Skeletal muscle satellite cell (primary cell): ENCODE results near the gene CASP1.
A peak's percentile ranks its signal among the peaks of the same experiment; 100 is the strongest.
"Not testable (repeated sequence)": the region's sequence is repeated elsewhere in the genome, so short reads cannot be mapped to it uniquely, and the experiment has no call there.

Experiments
- H3K27me3 ChIP-seq: 2 replicates; pipeline ENCODE4 v1.7.0; 2013; ENCODE audit warnings: low read length; ENCODE audit not compliant: control insufficient read depth, insufficient read depth
- H3K36me3 ChIP-seq: 2 replicates; pipeline ENCODE4 v1.7.0; 2013; ENCODE audit warnings: mild to moderate bottlenecking, control low read depth, low read length; ENCODE audit not compliant: insufficient read depth
- H3K4me1 ChIP-seq: 2 replicates; pipeline ENCODE4 v1.7.0; 2013; ENCODE audit warnings: low read length; ENCODE audit not compliant: control insufficient read depth, insufficient read depth
- H3K4me2 ChIP-seq: 2 replicates; pipeline ENCODE4 v1.7.0; 2013; ENCODE audit warnings: mild to moderate bottlenecking, low read length
- H3K4me3 ChIP-seq: 2 replicates; pipeline ENCODE4 v1.7.0; 2013; ENCODE audit warnings: low read length
- H3K9ac ChIP-seq: 2 replicates; pipeline ENCODE4 v1.7.0; 2013; ENCODE audit warnings: mild to moderate bottlenecking, low read depth, low read length, moderate library complexity
- H3K9me3 ChIP-seq: replicated peaks from 2 replicates; pipeline ENCODE4 v1.7.0; 2013; ENCODE audit warnings: mild to moderate bottlenecking, control low read depth, low read length

Gene CASP1

DNA sequence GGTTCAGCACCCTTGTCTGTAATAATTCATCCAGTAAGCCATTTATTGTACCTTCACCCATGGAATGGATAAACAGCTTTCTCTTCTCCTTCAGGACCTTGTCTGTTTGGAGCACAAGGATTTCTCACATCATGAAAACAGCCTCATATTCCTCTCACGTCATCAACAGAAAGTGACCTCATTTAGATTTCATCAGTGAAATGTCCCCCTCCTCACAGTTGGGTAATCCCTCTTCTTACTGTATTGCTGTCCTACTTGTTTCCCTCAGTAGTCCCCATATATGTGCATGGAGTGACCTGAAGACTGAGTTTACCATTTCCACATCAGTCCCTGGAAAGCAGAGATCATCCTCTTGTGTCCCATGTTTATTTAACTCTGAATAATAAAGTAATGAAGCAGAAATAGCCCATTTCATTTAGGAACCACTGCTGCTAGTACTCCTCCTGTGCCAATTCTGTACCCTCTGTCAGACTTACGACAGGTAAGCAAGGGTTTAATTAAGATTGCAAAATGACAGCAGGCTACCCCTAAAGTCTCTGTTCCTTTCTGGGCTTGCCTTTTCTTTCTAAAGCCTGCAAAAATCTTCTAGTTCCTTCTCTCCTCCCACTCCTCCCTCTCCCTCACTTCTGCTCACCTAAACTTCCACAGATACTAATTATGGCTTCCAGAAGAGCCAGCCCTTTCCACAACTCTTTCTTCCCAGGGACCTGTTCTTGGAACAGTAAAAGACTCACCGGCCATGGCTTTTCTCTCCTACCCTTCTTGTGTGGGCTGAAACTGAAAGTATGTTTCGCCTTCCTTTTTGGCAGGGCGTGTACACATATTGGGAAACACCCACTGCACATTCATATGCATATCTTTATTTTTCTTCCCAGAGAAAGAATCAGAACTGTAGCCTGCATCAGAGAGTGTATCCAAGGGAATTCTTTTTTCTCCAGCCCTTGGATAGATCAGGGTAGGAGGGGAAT is 9.9 kb upstream of the CASP1 start, which contains the start of gene CARD16:
Gene CARD16 (minus strand): TSS at position 779 of the 968 bp plus-strand sequence. CDS start 38 bp downstream, at position 741.
- peak within 1 kb of the TSS; percentile 32 for H3K9ac ChIP-seq
- peaks cover 17% of the 10 kb centered on the region for H3K4me1 ChIP-seq
- H3K4me3 ChIP-seq: peak within 1 kb of the TSS; percentile 46

GRCh38 chr11:105042178-105042577 is 7.2 kb upstream of the CASP1 start:
- no peaks in the 10 kb centered on the region for H3K36me3 ChIP-seq
- no peak overlapping the region for H3K9ac ChIP-seq
- no peaks in the 10 kb centered on the region for H3K9me3 ChIP-seq
- peaks cover 17% of the 10 kb centered on the region for H3K4me1 ChIP-seq
- H3K4me2 ChIP-seq: no peak overlapping the region
- no peak overlapping the region for H3K4me3 ChIP-seq
- H3K27me3 ChIP-seq: no peaks in the 10 kb centered on the region

More for the DNA sequence above, 9.9 kb upstream of the CASP1 start, which contains the start of gene CARD16:
- H3K4me2 ChIP-seq: peak within 1 kb of the TSS; percentile 71
- not testable (repeated sequence) for H3K36me3 ChIP-seq, H3K9me3 ChIP-seq, H3K27me3 ChIP-seq

DNA sequence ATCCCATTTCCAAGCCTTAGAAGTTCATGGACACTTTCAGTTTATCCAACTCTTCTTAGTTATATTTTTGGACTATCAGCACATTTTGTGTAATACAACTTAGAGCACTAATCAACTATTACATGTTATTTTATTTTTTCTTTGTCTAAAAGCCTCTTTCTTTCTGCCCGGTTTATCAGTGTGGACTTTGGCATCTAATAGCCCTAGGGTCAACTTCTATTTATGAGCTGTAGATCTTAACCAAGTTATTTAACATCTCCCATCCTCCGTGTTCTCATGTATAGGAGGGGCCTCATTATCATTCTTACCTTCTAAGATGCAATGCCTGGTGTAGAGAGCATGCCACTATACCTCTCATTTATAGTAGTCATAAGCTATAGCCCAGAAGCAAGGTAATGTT is 5.8 kb upstream of the CASP1 start:
- Histone ChIP-seq H3K9me3 (no peaks in the 10 kb centered on the region), H3K4me3 (no peak overlapping the region), H3K9ac (no peak overlapping the region), H3K4me1 (peaks cover 7% of the 10 kb centered on the region), H3K4me2 (no peak overlapping the region), H3K36me3 (no peaks in the 10 kb centered on the region), H3K27me3 (no peaks in the 10 kb centered on the region)

DNA sequence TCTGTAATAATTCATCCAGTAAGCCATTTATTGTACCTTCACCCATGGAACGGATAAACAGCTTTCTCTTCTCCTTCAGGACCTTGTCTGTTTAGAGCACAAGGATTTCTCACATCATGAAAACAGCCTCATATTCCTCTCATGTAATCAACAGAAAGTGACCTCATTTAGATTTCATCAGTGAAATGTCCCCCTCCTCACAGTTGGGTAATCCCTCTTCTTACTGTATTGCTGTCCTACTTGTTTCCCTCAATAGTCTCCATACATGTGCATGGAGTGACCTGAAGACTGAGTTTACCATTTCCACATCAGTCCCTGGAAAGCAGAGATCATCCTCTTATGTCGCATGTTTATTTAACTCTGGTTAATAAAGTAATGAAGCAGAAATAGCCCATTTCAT is 556 bp downstream of the CASP1 start:
- Histone ChIP-seq H3K4me2 (peak overlapping the region; percentile 66), H3K9ac (peak overlapping the region; percentile 20)
- not testable (repeated sequence) for H3K4me1 ChIP-seq, H3K36me3 ChIP-seq, H3K27me3 ChIP-seq, H3K9me3 ChIP-seq, H3K4me3 ChIP-seq

GRCh38 chr11:105033781-105034180 is 1.2 kb downstream of the CASP1 start:
- Histone ChIP-seq H3K4me2 (no peak overlapping the region), H3K36me3 (no peaks in the 10 kb centered on the region), H3K4me1 (peaks cover 3% of the 10 kb centered on the region), H3K27me3 (no peaks in the 10 kb centered on the region), H3K9me3 (no peaks in the 10 kb centered on the region), H3K4me3 (no peak overlapping the region), H3K9ac (no peak overlapping the region)

- peaks cover 3% of the 10 kb centered on the region for H3K4me1 ChIP-seq
- H3K4me3 ChIP-seq: no peak overlapping the region
- H3K9ac ChIP-seq: no peak overlapping the region
These were observed 1.6 kb downstream of the CASP1 start for GRCh38 chr11:105033343-105033742.

GRCh38 chr11:105032495-105032894 is 2.4 kb downstream of the CASP1 start:
- Histone ChIP-seq H3K9ac (no peak overlapping the region), H3K4me3 (no peak overlapping the region), H3K36me3 (no peaks in the 10 kb centered on the region), H3K27me3 (no peaks in the 10 kb centered on the region), H3K4me2 (no peak overlapping the region), H3K9me3 (no peaks in the 10 kb centered on the region), H3K4me1 (peaks cover 3% of the 10 kb centered on the region)

More at GRCh38 chr11:105033343-105033742, 1.6 kb downstream of the CASP1 start:
- Histone ChIP-seq H3K9me3 (no peaks in the 10 kb centered on the region), H3K36me3 (no peaks in the 10 kb centered on the region), H3K4me2 (no peak overlapping the region), H3K27me3 (no peaks in the 10 kb centered on the region)

GRCh38 chr11:105027678-105028077 is 7.3 kb downstream of the CASP1 start:
- H3K9me3 ChIP-seq: no peaks in the 10 kb centered on the region
- H3K36me3 ChIP-seq: no peaks in the 10 kb centered on the region
- no peak overlapping the region for H3K4me3 ChIP-seq
- no peak overlapping the region for H3K9ac ChIP-seq
- no peaks in the 10 kb centered on the region for H3K27me3 ChIP-seq
- H3K4me1 ChIP-seq: no peaks in the 10 kb centered on the region
- H3K4me2 ChIP-seq: no peak overlapping the region

GRCh38 chr11:105024394-105024793 is 10.6 kb downstream of the CASP1 start:
- Histone ChIP-seq H3K9me3 (no peaks in the 10 kb centered on the region), H3K4me2 (no peak overlapping the region), H3K36me3 (no peaks in the 10 kb centered on the region), H3K27me3 (no peaks in the 10 kb centered on the region), H3K9ac (no peak overlapping the region), H3K4me3 (no peak overlapping the region), H3K4me1 (no peaks in the 10 kb centered on the region)

GRCh38 chr11:105023003-105023402 is 11.9 kb downstream of the CASP1 start, which contains the start of gene CASP5:
Gene CASP5 (minus strand): TSS chr11:105023168. CDS start chr11:105023136, 32 bp downstream.
- Histone ChIP-seq H3K4me3 (no peak within 1 kb of the TSS), H3K4me1 (no peaks in the 10 kb centered on the region), H3K9ac (no peak within 1 kb of the TSS), H3K27me3 (no peaks in the 10 kb centered on the region), H3K9me3 (no peaks in the 10 kb centered on the region), H3K4me2 (no peak within 1 kb of the TSS), H3K36me3 (no peaks in the 10 kb centered on the region)

DNA sequence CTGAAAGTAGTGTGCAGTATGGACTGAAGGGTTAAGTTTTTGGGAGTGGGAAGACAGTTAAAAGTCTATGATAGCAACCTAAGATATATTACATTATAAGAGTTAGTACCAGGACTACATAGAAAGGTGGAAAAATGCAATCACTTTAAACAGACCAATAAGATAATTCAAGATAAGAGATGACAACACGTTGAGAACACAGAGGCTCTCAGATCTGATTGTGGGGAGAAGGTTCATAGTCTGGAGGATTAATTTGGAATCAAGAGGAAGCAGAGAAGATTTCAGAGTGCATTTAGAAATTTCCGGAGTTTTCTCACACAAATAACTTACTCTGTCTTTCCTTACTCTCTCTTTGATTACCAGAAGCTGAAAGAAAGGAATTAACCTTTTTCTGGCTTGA is 12.4 kb downstream of the CASP1 start:
- H3K27me3 ChIP-seq: no peaks in the 10 kb centered on the region
- no peaks in the 10 kb centered on the region for H3K4me1 ChIP-seq
- no peak overlapping the region for H3K9ac ChIP-seq
- H3K4me2 ChIP-seq: no peak overlapping the region
- H3K9me3 ChIP-seq: no peaks in the 10 kb centered on the region
- H3K36me3 ChIP-seq: no peaks in the 10 kb centered on the region
- H3K4me3 ChIP-seq: no peak overlapping the region

GRCh38 chr11:105007463-105007862 is 27.5 kb downstream of the CASP1 start:
- no peak overlapping the region for H3K4me2 ChIP-seq
- no peaks in the 10 kb centered on the region for H3K27me3 ChIP-seq
- H3K4me1 ChIP-seq: no peaks in the 10 kb centered on the region
- H3K9me3 ChIP-seq: no peaks in the 10 kb centered on the region
- H3K9ac ChIP-seq: no peak overlapping the region
- no peaks in the 10 kb centered on the region for H3K36me3 ChIP-seq
- H3K4me3 ChIP-seq: no peak overlapping the region
